DND-41 (cell line): ENCODE data around the gene DHX29.

ENCODE experiments used
- EZH2 ChIP-seq: IDR thresholded peaks from 3 replicates; pipeline ENCODE4 v1.6.1; 2012; ENCODE audit warnings: borderline replicate concordance, low read depth, mild to moderate bottlenecking, moderate library complexity, low read length, inconsistent platforms; ENCODE audit not compliant: severe bottlenecking
- TF ChIP-seq, protein P1 (sequence below): IDR thresholded peaks from 2 replicates; pipeline ENCODE4 v1.5.1; 2012; ENCODE audit warnings: borderline replicate concordance, low read length, moderate library complexity, mild to moderate bottlenecking; ENCODE audit not compliant: poor library complexity, severe bottlenecking; ENCODE audit errors: extremely low read depth

DNA sequence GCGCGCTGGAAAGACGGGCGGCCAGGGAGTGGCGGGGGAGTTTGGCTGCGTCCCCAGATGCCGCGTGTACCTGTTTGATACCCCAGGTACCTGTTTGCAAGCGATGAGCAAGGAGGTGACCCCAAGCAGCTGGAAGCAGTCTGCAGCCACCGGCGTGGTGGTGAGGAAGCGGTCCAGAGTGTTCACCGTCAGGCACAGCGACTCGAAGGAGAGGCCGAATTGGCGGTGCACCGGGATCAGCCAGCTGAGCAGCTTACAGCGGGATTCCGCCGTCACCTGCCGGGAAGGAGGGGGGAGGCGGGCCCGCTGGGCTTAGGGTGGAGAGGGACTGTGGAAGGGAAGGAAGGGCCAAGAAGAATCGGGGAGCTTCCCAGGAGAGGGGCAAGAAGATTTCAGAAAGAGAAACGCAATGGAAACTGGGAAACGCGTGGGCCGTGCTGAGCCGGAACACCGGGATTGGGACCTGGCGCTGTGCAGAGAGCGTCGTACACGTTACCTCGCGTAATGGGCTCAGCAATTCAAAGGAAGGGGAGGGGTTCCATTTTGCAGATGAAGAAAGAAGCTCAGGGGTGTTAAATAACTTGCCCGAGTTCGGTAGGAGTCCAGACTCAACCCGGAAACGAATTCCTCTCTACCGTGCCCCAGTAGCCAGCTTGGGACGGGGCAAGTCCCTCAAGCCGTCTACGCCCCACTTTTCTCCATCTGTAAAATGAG lies 75.1 kb downstream of the DHX29 start:
- TF ChIP-seq, protein P1, sequence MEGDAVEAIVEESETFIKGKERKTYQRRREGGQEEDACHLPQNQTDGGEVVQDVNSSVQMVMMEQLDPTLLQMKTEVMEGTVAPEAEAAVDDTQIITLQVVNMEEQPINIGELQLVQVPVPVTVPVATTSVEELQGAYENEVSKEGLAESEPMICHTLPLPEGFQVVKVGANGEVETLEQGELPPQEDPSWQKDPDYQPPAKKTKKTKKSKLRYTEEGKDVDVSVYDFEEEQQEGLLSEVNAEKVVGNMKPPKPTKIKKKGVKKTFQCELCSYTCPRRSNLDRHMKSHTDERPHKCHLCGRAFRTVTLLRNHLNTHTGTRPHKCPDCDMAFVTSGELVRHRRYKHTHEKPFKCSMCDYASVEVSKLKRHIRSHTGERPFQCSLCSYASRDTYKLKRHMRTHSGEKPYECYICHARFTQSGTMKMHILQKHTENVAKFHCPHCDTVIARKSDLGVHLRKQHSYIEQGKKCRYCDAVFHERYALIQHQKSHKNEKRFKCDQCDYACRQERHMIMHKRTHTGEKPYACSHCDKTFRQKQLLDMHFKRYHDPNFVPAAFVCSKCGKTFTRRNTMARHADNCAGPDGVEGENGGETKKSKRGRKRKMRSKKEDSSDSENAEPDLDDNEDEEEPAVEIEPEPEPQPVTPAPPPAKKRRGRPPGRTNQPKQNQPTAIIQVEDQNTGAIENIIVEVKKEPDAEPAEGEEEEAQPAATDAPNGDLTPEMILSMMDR = no peak
- TF ChIP-seq EZH2 = no peak
